HG03575 (cell line): ENCODE measurements around the gene TMEM63A.
A peak's percentile ranks its signal among the peaks of the same experiment; 100 is the strongest.

ENCODE experiments used
- ATAC-seq: cut with Tn5 transposase; IDR thresholded peaks from one replicate; pipeline ENCODE4 v1.9.1; 2021; ENCODE audit not compliant: unreplicated experiment, insufficient number of reproducible peaks, low FRiP score; ENCODE audit errors: extremely low read depth

Gene TMEM63A

GRCh38 chr1:225911191-225912130 is 29.3 kb upstream of the TMEM63A start:
- ATAC-seq = no peak

DNA sequence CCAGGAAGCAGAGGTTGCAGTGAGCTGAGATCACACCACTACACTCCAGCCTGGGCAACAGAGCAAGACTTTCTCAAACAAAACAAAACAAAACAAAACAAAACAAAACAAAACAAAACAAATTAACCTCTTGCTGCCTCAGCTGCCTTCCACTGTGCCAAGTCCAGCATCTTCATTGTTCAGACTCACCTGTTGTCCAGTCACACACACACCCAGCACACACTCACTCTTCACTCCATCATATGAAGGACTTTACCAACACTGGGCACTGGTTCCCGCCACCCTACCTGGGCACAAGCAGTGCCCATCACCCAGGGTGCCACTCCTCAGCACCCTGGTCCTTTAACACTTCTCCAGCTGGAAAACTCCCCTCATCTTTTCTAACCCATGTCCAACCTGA is 27.3 kb upstream of the TMEM63A start:
- no peak for ATAC-seq

- no peak for ATAC-seq
These were observed 26.6 kb upstream of the TMEM63A start for GRCh38 chr1:225908773-225909172.

DNA sequence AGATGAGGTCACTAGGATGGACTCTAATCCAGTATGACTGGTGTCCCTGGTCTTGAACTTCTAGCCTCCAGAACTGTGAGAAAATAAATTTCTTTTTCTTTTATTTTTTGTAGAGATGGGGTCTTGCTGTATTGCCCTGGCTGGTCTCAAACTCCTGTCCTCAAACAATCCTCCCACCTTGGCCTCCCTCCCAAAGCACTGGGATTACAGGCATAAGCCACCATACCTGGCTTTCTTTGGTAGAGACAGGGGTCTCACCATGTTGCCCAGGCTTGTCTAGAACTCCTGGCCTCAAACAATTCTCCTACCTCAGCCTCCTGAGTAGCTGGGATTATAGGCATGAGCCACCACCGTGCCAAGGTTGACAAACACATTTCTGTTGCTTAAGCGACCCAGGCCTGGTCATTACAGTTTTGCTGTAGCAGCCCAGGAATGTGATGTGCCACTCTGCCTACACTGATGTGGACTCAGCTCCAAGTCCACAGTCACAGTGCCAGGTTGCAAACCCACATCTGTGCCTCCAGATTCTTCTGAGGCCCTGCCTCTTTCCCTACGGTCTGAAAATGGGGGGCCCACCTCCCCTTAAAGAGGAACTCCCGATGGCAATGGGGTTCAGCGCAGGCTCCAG is 25.9 kb upstream of the TMEM63A start:
- ATAC-seq = no peak

DNA sequence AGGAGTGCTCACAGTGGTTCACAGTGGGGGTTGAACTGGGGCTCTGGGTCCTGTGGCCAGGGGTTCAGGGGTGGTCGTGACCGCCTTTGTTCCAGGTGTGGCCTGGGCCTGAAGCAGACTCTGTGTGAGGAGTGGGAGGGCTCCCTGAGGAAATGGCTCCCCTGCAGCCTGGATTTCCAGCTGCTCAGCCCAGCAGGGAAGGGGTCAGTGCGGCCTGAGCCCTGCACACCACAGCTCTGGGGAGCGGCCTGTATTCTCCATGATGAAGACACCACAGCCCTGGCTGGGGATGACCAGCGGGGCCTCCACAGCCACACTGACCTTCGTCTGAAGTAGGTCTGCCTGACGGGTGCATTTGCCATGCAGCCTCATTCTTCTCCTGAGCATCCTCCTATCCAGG is 25.2 kb upstream of the TMEM63A start:
- ATAC-seq = no peak

- no peak for ATAC-seq
These were observed 24.3 kb upstream of the TMEM63A start for GRCh38 chr1:225906467-225906866.

GRCh38 chr1:225903623-225904022 is 21.4 kb upstream of the TMEM63A start:
- no peak for ATAC-seq

GRCh38 chr1:225899044-225899925 is 17.1 kb upstream of the TMEM63A start:
- ATAC-seq = no peak

- ATAC-seq = no peak
These were observed 15.7 kb upstream of the TMEM63A start for GRCh38 chr1:225897595-225898514.

GRCh38 chr1:225896937-225897549 is 14.9 kb upstream of the TMEM63A start:
- peak; percentile 100 for ATAC-seq

- ATAC-seq = no peak
These were observed 14.3 kb upstream of the TMEM63A start for GRCh38 chr1:225896494-225896893.

GRCh38 chr1:225892307-225892706 is 10.1 kb upstream of the TMEM63A start:
- no peak for ATAC-seq

- ATAC-seq = no peak
These were observed 9.2 kb upstream of the TMEM63A start for GRCh38 chr1:225891229-225891972.

- ATAC-seq = no peak
These were observed 8.4 kb upstream of the TMEM63A start for GRCh38 chr1:225890346-225891228.

GRCh38 chr1:225889743-225890142 is 7.6 kb upstream of the TMEM63A start:
- ATAC-seq = no peak

- ATAC-seq = no peak
These were observed 6.9 kb upstream of the TMEM63A start, which contains the start of gene LEFTY1 for GRCh38 chr1:225888898-225889601. Gene LEFTY1 (minus strand): TSS chr1:225889146. CDS start chr1:225889066, 80 bp downstream.
